ENCODE data around the gene RTRAF.

Gene RTRAF

GRCh38 chr14:51993285-51993920, 4.1 kb downstream of the RTRAF start:
- no peak for DNase-seq (ENCODE audit: low read depth)

GRCh38 chr14:51996148-51996746, 6.9 kb downstream of the RTRAF start:
- DNase-seq (ENCODE audit: low read depth) = no peak

DNA sequence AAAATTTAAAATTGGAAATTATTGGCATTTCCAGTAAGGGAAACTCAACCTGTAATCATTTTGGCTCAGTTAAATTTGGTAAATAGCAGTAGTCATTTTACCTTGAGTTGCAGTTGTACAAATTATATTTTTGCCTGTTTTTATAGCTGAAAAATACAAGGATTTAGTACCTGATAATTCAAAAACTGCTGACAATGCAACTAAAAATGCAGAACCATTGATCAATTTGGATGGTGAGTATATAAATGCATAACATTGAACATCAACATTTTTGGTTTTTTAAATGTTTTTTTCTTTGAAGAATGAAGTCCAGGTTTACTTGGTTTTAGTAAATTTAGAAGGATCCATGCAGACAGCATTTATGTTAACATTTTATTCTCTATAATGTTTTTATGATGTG, 9.0 kb downstream of the RTRAF start:
- DNase-seq (ENCODE audit: low read depth) = no peak

GRCh38 chr14:51999084-51999483, 9.7 kb downstream of the RTRAF start:
- DNase-seq (ENCODE audit: low read depth) = no peak

DNA sequence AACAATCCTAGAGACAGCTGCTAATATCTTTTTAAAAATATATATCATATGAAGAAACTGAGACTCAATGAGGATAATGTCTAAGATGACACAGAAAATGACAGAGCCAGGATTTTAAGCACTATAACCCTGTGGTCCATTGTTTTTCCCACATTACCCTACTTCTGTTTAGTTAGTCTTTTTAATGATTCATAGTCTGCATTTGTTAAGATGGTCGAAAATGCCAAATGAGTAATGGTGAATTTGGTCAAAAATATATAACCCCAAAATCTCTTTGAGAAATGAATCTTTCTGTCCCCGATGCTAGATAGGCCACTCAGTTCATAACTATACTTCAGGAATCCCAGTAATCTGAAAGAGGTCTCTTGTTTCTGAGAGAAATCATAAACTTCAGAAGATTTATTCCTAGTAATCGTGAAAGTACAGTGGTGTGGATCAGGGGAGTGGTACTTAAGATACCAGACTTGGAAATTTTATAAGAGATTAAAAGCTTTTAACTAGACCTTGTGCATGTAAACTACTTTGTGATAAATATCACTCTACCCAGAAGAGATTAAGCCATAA, 10.8 kb downstream of the RTRAF start:
- DNase-seq (ENCODE audit: low read depth) = no peak

DNA sequence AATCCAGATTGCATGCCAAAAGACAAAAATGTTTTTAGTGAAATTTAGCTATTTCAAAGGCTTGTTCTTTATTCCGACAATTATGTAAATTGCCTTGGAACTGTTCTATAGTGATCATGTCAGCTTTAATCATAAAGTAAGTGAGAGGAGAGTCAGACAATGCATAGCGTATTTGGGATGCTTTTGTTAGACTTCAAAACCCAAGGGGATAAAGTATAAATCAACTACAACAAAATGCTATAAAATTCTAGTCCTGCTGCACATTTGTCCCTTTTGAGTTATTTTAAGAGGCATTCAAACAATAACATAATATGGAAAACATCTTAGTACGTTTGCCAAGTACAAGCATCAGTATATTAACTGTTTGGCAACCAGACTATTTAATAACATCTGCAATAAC, 11.3 kb downstream of the RTRAF start:
- no peak for DNase-seq (ENCODE audit: low read depth)

DNA sequence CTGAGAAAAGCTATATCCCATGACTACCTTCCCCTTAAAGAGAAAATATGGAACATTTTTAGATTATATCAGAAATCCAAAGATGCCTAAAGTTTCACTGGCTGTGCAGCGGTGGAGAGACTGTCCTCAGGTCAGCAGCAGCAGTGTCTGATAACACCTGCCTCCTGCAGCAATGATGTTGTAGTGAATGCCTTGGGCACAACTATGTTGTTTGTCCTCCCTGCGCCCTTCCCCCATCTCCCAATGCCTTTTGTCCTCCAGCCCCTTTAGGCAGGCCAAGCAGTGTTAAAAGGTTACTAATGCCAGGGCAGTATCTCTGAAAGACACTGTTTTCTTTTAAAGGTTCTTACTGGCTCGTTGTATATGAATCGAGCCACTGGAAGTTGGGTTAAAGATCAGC, 13.2 kb downstream of the RTRAF start:
- DNase-seq (ENCODE audit: low read depth) = no peak

GRCh38 chr14:52003324-52003723, 14.0 kb downstream of the RTRAF start:
- no peak for DNase-seq (ENCODE audit: low read depth)

DNA sequence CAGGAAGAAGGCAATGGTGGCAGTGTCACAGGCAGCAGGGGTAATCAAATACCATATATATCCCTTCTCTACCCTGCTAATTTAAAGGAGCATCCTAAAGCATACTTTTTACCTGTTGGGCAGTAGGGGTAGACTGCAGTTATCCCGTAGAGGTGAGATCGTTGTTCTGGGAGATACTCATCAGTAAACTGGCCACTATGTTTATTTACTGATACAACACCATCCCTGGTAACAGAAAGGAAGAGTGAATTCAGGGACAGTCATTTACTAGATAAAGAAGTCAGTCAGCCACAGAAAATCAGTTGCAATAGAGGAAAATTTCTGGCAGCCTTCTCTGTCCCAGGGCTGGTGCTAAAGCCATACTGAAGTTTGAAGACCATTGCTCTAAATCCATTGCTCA, 16.3 kb downstream of the RTRAF start:
- DNase-seq (ENCODE audit: low read depth) = no peak

DNA sequence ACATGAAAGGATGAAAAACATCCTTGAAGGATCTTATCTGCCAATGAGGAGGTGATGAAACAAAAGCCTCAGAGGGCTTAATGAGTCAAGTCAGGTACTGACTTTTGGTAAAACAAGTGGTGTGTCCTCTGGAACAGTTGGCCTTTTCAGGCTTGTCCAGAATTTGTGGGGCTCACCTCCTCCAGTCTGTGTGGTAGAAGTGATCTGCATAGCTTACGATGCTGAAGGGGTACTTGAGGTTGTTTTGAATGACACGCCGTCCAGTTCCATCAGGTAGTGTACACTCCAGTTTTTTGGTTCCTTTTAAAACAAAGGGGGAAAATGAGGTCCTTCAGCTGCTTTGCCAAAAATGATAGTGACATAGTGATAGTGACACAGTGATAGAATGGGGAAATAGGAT, 17.0 kb downstream of the RTRAF start:
- DNase-seq (ENCODE audit: low read depth) = no peak

DNA sequence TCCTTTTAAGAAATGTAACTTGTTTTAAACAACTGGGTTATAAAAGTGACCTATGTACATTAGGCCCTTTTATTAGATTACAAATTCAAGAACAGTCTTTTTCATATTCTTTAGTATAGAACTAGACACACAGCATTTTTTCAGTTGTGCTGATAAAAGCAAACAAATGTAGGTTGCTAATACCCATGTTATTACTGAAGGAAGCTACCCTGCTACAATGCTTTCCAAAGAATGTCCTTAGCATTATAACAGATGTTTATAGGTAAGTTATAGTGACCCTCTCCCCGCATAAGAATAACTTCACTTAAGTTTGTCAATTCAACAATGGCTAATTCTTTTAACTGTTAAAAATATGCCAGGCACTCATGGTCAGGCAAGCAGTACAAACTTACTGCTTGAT, 17.9 kb downstream of the RTRAF start:
- no peak for DNase-seq (ENCODE audit: low read depth)

GRCh38 chr14:52007637-52008036, 18.3 kb downstream of the RTRAF start:
- no peak for DNase-seq (ENCODE audit: low read depth)

GRCh38 chr14:52008136-52008535, 18.8 kb downstream of the RTRAF start:
- no peak for DNase-seq (ENCODE audit: low read depth)

- no peak for DNase-seq (ENCODE audit: low read depth)
Measured at GRCh38 chr14:52010173-52010693, 20.9 kb downstream of the RTRAF start.

- DNase-seq (ENCODE audit: low read depth) = no peak
Measured at GRCh38 chr14:52011523-52011922, 22.2 kb downstream of the RTRAF start.

DNA sequence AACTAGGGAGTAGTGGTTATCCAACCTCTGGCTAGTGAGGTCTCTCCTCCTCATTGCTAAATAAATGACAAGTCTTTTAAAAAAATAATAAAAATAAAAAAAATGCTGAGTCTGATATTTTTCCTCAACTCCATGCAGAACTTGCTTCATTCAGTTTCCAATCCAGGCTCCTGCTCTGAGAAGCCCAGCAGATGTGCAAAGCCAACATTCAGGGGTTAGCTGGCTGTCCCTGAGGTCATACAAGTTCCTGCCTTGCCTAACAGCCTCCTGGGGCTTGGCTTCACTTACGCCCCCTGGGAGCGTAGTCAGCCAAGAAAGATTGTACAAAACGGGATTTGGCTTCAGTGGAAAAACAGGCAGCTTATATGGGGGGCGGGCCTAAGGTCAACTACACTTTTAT, 23.3 kb downstream of the RTRAF start:
- no peak for DNase-seq (ENCODE audit: low read depth)

DNA sequence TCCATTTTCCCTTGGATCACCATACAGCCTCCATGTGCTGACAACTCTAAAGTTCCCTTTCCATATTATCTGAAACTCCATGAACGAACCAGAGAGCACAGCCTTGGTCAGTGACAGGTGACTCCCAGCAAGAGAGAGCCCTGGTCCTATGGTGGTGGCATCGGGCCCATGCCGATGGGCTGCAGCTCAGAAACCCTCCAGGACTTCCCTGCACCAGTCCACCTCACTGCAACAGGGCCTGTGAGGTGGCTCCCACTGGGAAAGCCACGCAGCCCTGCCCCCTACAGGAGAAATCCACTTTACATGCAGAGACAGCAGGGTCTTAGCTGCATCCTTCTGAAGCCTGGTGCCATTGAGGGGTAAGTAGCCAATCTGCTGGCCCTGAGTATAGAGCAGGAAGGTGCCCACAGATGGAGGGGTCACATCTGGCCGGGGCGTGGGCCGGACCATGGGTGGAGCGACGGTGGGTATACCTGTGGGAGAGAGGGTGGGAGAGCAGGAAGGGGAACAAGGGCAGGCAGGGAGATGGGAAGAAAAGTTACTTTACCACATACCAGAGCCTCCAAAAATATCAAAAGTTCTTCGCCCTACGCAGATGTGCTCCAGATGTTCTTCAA, 24.7 kb downstream of the RTRAF start:
- DNase-seq (ENCODE audit: low read depth) = no peak

DNA sequence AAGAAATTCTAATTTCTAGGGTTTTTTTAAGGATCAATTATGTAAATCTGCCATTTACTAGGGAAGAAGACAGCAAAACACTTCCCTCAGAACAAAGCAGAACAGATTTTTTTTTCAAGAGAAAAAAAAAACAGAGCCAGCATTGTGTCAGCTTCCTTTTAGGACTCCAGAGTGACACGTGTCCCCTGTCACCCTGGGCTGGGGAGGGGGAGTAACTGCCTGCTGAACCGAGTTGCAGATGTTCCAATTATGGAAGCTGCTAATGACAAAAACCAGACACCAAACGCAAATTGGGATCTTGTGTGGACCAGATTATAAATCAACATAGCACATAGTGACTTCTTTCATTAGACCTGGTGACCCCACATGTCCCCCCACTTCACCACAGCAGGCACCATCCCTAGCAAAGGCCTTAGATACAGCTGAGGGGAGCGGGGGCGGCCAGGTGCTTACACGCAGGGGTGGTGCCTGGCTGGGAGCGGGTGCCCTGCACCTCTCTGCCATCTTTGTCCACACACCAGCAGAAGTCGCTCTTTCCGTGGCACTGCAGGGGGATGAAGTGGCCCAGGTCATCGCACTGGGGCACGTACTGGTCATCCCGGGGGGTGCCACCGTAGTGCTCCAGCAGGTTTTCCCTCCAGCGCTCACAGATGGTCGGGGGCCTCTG, 25.4 kb downstream of the RTRAF start:
- no peak for DNase-seq (ENCODE audit: low read depth)

- DNase-seq (ENCODE audit: low read depth) = no peak
Measured at GRCh38 chr14:52015411-52016030, 26.2 kb downstream of the RTRAF start.

GRCh38 chr14:52018252-52018651, 28.9 kb downstream of the RTRAF start:
- no peak for DNase-seq (ENCODE audit: low read depth)

DNA sequence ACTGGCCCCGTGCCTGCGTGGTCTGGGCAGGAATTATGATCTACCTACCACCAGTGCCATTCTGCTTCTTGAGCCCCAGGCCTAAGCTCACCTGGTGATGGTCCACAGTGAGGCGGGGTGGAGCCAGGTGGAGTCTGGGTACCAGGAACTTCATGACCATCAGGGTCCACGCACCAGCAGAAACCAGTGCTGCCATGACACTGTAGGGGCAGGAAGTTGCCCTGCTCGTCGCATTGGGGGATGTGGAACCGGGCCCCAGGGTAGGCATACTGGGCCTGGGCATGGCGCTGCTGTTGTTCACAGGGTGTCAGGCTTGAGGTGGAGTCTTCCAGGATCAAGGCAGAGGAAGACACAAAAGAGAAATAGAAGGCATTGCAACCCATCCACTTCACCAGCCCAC, 29.6 kb downstream of the RTRAF start:
- DNase-seq (ENCODE audit: low read depth) = no peak

- DNase-seq (ENCODE audit: low read depth) = no peak
Measured at GRCh38 chr14:52020161-52020714, 30.9 kb downstream of the RTRAF start.

Measured in HS-5 (cell line).